Spleen (tissue), 11 donors: ENCODE data around the gene BOLA1. TPM values are rescaled to one million over a fixed set of nuclear protein-coding genes. Genes with fewer than 3 reads are reported as not detected.
A peak's percentile ranks its signal among the peaks of the same experiment; 100 is the strongest.

Source experiments
- DNase-seq: peaks from one replicate; pipeline ENCODE4 v3.0.0-alpha.2; 2020
- H3K27ac ChIP-seq, 8 donors: fragments of 200-600 bp; sonication (generic) in 7 of 8; 1 replicate in 4 of 8; 2 replicates in 4 of 8; pipeline versions ENCODE4 v1.5.0 to v1.8.0; 2016 to 2021; ENCODE audit warnings: inconsistent platforms in 4 of 8, mild to moderate bottlenecking in 4 of 8, moderate library complexity in 1 of 8
- H3K27me3 ChIP-seq, 7 donors: fragments of 200-600 bp; sonication (generic) in 6 of 7; replicated peaks in 1 of 7; 1 replicate in 4 of 7; 2 replicates in 3 of 7; pipeline versions ENCODE4 v1.5.0 to v1.8.0; 2016 to 2021; ENCODE audit warnings: inconsistent platforms in 3 of 7, mild to moderate bottlenecking in 1 of 7
- H3K36me3 ChIP-seq, 6 donors: fragments of 200-600 bp; sonication (generic) in 5 of 6; 1 replicate in 4 of 6; 2 replicates in 2 of 6; pipeline versions ENCODE4 v1.5.0 to v1.8.0; 2016 to 2021; ENCODE audit warnings: inconsistent platforms in 2 of 6
- H3K4me1 ChIP-seq, 6 donors: fragments of 200-600 bp; sonication (generic) in 5 of 6; 1 replicate in 3 of 6; 2 replicates in 3 of 6; pipeline versions ENCODE4 v1.5.0 to v1.8.0; 2016 to 2021; ENCODE audit warnings: inconsistent platforms in 3 of 6
- H3K4me3 ChIP-seq, 8 donors: fragments of 200-600 bp; sonication (generic) in 7 of 8; 1 replicate in 4 of 8; 2 replicates in 4 of 8; pipeline versions ENCODE4 v1.5.0 to v1.8.0; 2016 to 2021; ENCODE audit warnings: inconsistent platforms in 4 of 8, mild to moderate bottlenecking in 4 of 8, moderate library complexity in 2 of 8
- H3K9me3 ChIP-seq, 8 donors: fragments of 200-600 bp; sonication (generic) in 7 of 8; 1 replicate in 4 of 8; 2 replicates in 4 of 8; pipeline versions ENCODE4 v1.5.0 to v1.8.0; 2016 to 2021; ENCODE audit warnings: inconsistent platforms in 4 of 8
- POLR2A ChIP-seq, 3 donors: fragments of 450-650 bp; IDR thresholded peaks; one replicate each; pipeline ENCODE4 v1.5.1; 2017; ENCODE audit warnings: antibody characterized with exemption in 3 of 3, mild to moderate bottlenecking in 1 of 3
- POLR2AphosphoS5 ChIP-seq, 3 donors: sonication (generic); formaldehyde crosslinking; IDR thresholded peaks; one replicate each; pipeline ENCODE4 v1.5.1; 2017; ENCODE audit warnings: antibody characterized with exemption in 3 of 3
- WGBS, 5 donors: extraction: QIAGEN DNeasy Blood & Tissue Kit in 3 of 5; methylation state at CpG; one replicate each; pipeline versions ENCODE4 v1.1.5 to v1.1.7; 2013 to 2018; 5-methylcytosine and 5-hydroxymethylcytosine counted together
- intact Hi-C: fragments of 100-400 bp; cut with DNase I; formaldehyde crosslinking; loops from one replicate; pipeline ENCODE4 v1.15.0; 2023; ENCODE audit warnings: low total_unique reads
- polyA plus RNA-seq, 3 donors: library from polyadenylated mRNA; stranded (reverse); fragments of 200-250 nt; gene quantifications; one replicate each; pipeline ENCODE4 v1.2.1, GENCODE V29; 2013
- total RNA-seq, 7 donors: library from RNA; depleted of rRNA in 3 of 7; stranded (reverse); fragments of >200 nt in 3 of 7; fragmentation: NEBNext Ultra II Directional in 4 of 7; extraction: Animal tissue kit (Norgen Biotek cat#: 25700) in 4 of 7; gene quantifications; one replicate each; pipeline versions ENCODE4 v1.1.0 to v1.2.1, GENCODE V29; 2016 to 2021
- TF ChIP-seq, protein P1 (sequence below), 11 experiments: fragments of 200-600 bp in 7 of 11; fragments of 450-650 bp in 4 of 11; sonication (generic) in 4 of 11; IDR thresholded peaks in 8 of 11; conservative IDR thresholded peaks in 3 of 11; 1 replicate in 7 of 11; 2 replicates in 4 of 11; pipeline versions ENCODE4 v1.4.0 to v1.8.0; 2016 to 2021; ENCODE audit warnings: antibody characterized with exemption in 11 of 11, inconsistent platforms in 4 of 11, mild to moderate bottlenecking in 1 of 11
- donor health status: healthy with polysubstance abuse.
- donor health status: DM: no; HTN: no; CAD: no; lungs with moderate emphysema.
- donor health status: DM: no; HTN: no; CAD: no.
- donor health status: Bipolar disorder and iron deficiency.
- donor health status: healthy.
- donor health status: DM: no; HTN: no; CAD: no.
- donor health status: DM: yes; HTN: yes; CAD: no.

BOLA1 gene
- total and polyA plus RNA-seq, 10 donors: 8.3 to 34.6 (median 18.3) TPM

DNA sequence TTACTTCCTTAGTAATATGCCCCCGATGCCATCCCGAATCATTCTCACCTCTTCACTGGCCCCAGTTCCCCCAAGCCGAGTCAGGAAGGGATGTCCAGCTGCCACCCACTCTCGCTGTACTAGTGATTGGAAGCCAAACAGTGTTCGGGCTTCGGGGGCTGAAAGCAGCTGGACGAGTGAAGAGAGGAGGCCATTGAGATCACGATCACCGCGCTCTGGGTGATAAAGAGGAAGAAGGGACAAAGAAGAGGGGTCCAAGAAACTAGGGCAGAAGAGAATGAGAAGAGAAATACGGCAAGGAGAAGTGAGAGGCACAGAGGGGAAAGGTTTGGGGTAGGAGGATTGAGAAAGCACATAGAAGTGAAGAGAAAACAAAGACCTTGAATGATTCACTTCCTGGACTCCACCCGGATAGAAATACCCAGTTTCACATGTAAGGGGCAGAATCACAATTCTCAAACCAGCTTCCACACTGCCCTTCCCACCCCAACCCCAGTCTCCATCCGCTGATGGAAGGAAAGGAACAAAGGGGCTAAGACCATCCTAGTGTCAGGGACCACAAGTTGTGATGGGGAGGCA lies 31.9 kb downstream of the BOLA1 start:
- Histone ChIP-seq H3K27ac (peak overlapping the region in 3 of 8 donors; percentile 30 to 99 (median 37)), H3K4me3 (peak overlapping the region in 1 of 8 donors; percentile 13), H3K27me3 (no peaks in the 10 kb centered on the region), H3K9me3 (no peaks in the 10 kb centered on the region), H3K36me3 (peaks cover 0 to 6% (median 3%) of the 10 kb centered on the region in 6 donors), H3K4me1 (peaks cover 8 to 54% (median 24%) of the 10 kb centered on the region in 6 donors)
- 78 to 82% (median 80%) methylated on average over 13 of the region's 13 CpGs for WGBS, 5 donors
- no peak for DNase-seq
- intact Hi-C loops: no loop called here
- TF ChIP-seq, protein P1, sequence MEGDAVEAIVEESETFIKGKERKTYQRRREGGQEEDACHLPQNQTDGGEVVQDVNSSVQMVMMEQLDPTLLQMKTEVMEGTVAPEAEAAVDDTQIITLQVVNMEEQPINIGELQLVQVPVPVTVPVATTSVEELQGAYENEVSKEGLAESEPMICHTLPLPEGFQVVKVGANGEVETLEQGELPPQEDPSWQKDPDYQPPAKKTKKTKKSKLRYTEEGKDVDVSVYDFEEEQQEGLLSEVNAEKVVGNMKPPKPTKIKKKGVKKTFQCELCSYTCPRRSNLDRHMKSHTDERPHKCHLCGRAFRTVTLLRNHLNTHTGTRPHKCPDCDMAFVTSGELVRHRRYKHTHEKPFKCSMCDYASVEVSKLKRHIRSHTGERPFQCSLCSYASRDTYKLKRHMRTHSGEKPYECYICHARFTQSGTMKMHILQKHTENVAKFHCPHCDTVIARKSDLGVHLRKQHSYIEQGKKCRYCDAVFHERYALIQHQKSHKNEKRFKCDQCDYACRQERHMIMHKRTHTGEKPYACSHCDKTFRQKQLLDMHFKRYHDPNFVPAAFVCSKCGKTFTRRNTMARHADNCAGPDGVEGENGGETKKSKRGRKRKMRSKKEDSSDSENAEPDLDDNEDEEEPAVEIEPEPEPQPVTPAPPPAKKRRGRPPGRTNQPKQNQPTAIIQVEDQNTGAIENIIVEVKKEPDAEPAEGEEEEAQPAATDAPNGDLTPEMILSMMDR (IDR thresholded peaks at IDR 0.05 in 8 of 11, conservative IDR thresholded peaks at IDR 0.05 in 3 of 11): no peak
- TF ChIP-seq POLR2A (IDR thresholded peaks at IDR 0.05) (no peak), POLR2AphosphoS5 (IDR thresholded peaks at IDR 0.05) (no peak)

DNA sequence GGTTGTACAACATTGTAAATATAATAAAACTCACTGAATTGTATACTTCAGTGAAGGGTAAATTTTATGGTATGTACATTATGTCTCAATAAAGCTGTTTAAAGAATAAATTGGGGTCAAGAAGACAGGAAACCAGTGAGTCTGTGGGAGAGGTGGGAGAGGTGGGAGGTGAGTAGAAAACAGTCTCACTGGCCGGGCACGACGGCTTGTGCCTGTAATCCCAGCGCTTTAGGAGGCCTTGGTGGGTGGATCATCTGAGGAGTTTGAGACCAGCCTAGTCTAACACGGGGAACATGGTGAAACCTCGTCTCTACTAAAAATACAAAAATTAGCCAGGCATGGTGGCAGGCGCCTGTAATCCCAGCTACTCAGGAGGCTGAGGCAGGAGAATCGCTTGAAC lies 33.1 kb downstream of the BOLA1 start:
- Histone ChIP-seq H3K36me3 (no peaks in the 10 kb centered on the region), H3K4me3 (no peak overlapping the region), H3K27ac (no peak overlapping the region), H3K9me3 (no peaks in the 10 kb centered on the region), H3K27me3 (no peaks in the 10 kb centered on the region), H3K4me1 (peaks cover 4 to 55% (median 21%) of the 10 kb centered on the region in 6 donors)
- WGBS, 5 donors: 90 to 96% (median 94%) methylated on average over 8 of the region's 8 CpGs
- intact Hi-C loops: no loop called here
- DNase-seq: no peak
- TF ChIP-seq, protein P1 (IDR thresholded peaks at IDR 0.05 in 8 of 11, conservative IDR thresholded peaks at IDR 0.05 in 3 of 11): no peak
- TF ChIP-seq POLR2A (IDR thresholded peaks at IDR 0.05): no peak
- TF ChIP-seq POLR2AphosphoS5 (IDR thresholded peaks at IDR 0.05): no peak

DNA sequence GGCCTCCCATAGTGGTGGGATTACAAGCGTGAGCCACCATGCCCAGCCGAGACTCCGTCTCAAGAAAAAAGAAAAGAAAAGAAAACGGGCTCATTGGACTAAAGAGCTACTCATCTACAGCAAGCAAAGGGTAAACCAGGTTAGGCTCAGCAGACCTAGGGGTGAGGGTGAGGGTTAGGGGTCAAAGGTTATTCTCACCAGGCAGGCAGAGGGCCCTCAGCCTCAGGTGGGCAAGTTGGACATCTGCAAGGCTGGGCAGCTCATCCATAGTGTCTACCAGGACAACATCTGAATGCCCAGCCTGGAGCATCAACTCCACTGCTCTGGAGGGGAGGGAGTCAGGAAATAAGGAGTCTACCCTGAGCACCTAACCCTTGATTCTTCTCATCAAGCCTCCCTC lies 33.8 kb downstream of the BOLA1 start:
- no peak overlapping the region for H3K27ac ChIP-seq
- WGBS, 5 donors: 91 to 97% (median 95%) methylated on average over 4 of the region's 4 CpGs
- intact Hi-C loops: no loop called here
- DNase-seq: no peak
- H3K4me3 ChIP-seq: no peak overlapping the region
- TF ChIP-seq POLR2A (IDR thresholded peaks at IDR 0.05) (no peak), POLR2AphosphoS5 (IDR thresholded peaks at IDR 0.05) (no peak)
- TF ChIP-seq, protein P1 (IDR thresholded peaks at IDR 0.05 in 8 of 11, conservative IDR thresholded peaks at IDR 0.05 in 3 of 11): no peak
- H3K4me1 ChIP-seq: peaks cover 8 to 60% (median 26%) of the 10 kb centered on the region in 6 donors
- no peaks in the 10 kb centered on the region for H3K36me3 ChIP-seq
- H3K27me3 ChIP-seq: no peaks in the 10 kb centered on the region
- no peaks in the 10 kb centered on the region for H3K9me3 ChIP-seq

DNA sequence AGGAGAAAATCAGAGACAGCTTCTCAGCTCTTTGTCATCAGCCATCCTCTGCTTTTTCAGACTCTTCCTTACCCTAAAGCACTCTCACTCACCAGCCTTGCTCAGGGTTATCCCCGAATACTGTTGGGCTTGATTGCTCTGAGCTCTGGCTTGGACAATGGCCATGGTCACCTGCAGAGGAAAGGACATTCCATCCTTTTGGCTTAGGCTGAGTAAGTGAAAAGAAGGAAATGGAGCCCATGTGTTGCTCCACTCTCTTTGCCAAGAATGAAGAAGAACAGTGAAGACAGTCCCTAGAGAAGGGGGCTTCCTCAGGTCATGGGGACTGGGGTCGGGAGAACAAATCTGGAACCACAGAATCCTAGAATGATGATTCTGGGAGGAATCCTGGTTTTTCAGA lies 35.0 kb downstream of the BOLA1 start:
- TF ChIP-seq POLR2A (IDR thresholded peaks at IDR 0.05): no peak
- TF ChIP-seq POLR2AphosphoS5 (IDR thresholded peaks at IDR 0.05): no peak
- TF ChIP-seq, protein P1 (IDR thresholded peaks at IDR 0.05 in 8 of 11, conservative IDR thresholded peaks at IDR 0.05 in 3 of 11): no peak
- 66 to 87% (median 80%) methylated on average over 2 of the region's 2 CpGs for whole genome bisulfite sequencing, 5 donors
- Histone ChIP-seq H3K36me3 (no peaks in the 10 kb centered on the region), H3K4me3 (no peak overlapping the region), H3K27ac (no peak overlapping the region), H3K9me3 (no peaks in the 10 kb centered on the region), H3K27me3 (no peaks in the 10 kb centered on the region), H3K4me1 (peaks cover 0 to 59% (median 24%) of the 10 kb centered on the region in 6 donors)
- intact Hi-C loops: no loop called here
- DNase-seq: no peak
